ENCODE results near the gene IFNA16.
"Not testable (repeated sequence)": the region's sequence is repeated elsewhere in the genome, so short reads cannot be mapped to it uniquely, and the experiment has no call there.

- not testable (repeated sequence) for TF ChIP-seq CTCF (IDR thresholded peaks at IDR 0.05; ENCODE audit: low read length); EZH2 (optimal IDR thresholded peaks at IDR 0.05; ENCODE audit: low read depth, low read length)
Observed at GRCh38 chr9:21210782-21211181, 6.3 kb downstream of the IFNA16 start.
